Peyer's patch (tissue), 4 donors: ENCODE data around the gene AOX1.

Source experiments
- POLR2A ChIP-seq, 2 donors: fragments of 450-650 bp; IDR thresholded peaks; one replicate each; pipeline ENCODE4 v1.5.1; 2017; ENCODE audit warnings: antibody characterized with exemption in 2 of 2, mild to moderate bottlenecking in 2 of 2, moderate library complexity in 2 of 2
- TF ChIP-seq, protein P1 (sequence below), 6 experiments: fragments of 450-650 bp in 4 of 6; fragments of 200-600 bp in 2 of 6; sonication (generic) in 1 of 6; IDR thresholded peaks; one replicate each; pipeline ENCODE4 v1.5.1; 2017 to 2019; ENCODE audit warnings: antibody characterized with exemption in 6 of 6, mild to moderate bottlenecking in 3 of 6, moderate library complexity in 1 of 6

DNA sequence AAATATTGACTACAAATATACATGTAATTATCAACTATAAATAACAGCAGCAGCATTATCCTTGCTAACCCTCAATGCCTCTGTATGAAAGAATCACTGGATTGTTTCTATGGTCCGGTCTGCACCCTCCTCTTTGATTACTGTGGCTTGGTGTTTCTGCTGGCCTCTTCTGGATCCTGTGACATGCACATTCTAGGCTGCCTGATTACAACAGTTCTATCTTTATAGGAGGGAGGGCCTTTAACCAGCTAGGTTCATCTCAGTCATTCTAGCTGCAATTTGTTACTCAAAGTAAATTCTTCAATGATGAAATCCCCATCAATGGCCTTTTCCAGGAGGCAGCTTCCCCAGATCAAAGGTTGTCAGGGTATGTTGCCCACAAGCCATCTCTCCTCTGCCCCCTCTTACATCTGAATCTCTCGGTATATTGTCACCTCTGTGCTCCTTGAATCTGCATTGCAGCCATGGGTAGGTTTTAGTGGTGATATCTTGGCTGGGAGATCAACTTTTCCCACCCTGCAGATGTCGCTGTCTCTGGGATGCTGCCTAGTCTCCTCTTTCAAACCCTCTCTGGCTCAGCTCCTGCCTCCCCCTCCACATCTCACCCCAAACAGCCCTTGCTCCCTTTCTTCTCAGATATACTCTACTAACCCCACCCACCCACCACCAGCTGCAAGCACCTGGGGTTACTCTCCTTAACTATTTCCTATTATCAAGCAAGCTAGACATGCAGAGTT lies 119.7 kb downstream of the AOX1 start:
- TF ChIP-seq, protein P1, sequence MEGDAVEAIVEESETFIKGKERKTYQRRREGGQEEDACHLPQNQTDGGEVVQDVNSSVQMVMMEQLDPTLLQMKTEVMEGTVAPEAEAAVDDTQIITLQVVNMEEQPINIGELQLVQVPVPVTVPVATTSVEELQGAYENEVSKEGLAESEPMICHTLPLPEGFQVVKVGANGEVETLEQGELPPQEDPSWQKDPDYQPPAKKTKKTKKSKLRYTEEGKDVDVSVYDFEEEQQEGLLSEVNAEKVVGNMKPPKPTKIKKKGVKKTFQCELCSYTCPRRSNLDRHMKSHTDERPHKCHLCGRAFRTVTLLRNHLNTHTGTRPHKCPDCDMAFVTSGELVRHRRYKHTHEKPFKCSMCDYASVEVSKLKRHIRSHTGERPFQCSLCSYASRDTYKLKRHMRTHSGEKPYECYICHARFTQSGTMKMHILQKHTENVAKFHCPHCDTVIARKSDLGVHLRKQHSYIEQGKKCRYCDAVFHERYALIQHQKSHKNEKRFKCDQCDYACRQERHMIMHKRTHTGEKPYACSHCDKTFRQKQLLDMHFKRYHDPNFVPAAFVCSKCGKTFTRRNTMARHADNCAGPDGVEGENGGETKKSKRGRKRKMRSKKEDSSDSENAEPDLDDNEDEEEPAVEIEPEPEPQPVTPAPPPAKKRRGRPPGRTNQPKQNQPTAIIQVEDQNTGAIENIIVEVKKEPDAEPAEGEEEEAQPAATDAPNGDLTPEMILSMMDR (IDR thresholded peaks at IDR 0.05) = no peak
- no peak for TF ChIP-seq POLR2A (IDR thresholded peaks at IDR 0.05)
